MV-4-11 (cell line): ENCODE data around the gene LRRTM2.
"Not testable (repeated sequence)": the region's sequence is repeated elsewhere in the genome, so short reads cannot be mapped to it uniquely, and the experiment has no call there.

Experiments used
- DNase-seq: peaks from one replicate; lab custom pipeline; 2025; lab: John Stamatoyannopoulos, UW

The LRRTM2 gene

DNA sequence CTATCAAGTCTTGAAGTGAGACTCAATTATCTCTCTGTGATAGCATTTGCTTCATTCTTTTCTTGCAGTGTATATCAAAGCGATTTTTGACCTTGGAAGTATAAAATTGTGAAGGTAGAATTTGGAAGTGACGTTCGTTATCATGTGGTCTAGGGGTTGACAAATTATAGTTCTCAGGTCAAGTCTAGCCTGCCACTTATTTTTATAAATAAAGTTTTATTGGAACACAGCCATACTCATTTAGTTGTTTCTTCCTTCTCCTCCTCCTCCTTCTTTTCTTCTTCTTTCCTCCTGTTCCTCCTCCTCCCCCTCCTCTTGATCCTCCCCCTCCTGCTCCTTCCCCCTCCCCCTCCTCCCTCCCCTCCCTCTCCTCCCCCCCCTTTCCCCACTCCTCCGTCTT lies 38.0 kb downstream of the LRRTM2 start:
- DNase-seq, result no peak

GRCh38 chr5:138834853-138835252 lies 40.3 kb downstream of the LRRTM2 start:
- DNase-seq, result not testable (repeated sequence)

- DNase-seq, result no peak
These were observed 41.2 kb downstream of the LRRTM2 start for GRCh38 chr5:138833726-138834480.

DNA sequence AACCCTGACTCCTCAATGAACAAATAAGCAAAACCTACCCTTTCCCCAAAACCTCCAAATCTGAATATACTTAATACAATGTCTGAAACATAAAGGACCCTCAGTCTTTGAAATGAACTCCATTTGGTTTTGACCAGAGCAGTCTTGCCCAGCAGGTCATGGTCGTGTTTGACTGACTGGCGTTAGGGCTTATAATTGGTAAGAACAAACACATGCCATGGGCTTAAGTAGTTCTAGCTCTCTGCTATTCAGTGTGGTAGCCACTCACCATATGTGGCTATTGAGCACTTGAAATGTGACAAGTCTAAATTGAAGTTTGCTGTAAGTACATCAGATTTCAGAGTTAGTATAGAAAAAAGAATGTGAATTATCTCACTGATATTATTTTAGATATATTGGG lies 42.1 kb downstream of the LRRTM2 start:
- no peak for DNase-seq

DNA sequence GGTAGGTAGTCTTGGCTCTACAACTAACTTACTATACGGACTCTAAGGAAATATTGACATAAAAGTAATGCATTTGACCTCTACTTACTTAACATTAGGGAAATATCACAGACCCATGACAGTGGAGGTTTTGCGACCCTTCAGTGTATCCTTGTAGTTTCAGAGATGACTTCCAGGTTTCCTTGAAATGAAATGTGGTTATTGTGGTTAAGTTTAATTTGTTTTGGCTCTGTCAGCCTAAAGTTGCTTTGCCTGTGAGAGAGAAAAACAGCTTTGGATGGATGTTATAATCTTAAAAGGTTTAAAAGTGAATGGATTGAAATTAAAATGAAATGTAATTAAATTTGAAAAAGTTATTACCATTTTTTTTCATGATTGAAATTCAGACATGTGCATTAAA lies 42.9 kb downstream of the LRRTM2 start:
- DNase-seq, result peak; percentile 22

- DNase-seq, result no peak
These were observed 43.4 kb downstream of the LRRTM2 start for GRCh38 chr5:138831703-138832102.

DNA sequence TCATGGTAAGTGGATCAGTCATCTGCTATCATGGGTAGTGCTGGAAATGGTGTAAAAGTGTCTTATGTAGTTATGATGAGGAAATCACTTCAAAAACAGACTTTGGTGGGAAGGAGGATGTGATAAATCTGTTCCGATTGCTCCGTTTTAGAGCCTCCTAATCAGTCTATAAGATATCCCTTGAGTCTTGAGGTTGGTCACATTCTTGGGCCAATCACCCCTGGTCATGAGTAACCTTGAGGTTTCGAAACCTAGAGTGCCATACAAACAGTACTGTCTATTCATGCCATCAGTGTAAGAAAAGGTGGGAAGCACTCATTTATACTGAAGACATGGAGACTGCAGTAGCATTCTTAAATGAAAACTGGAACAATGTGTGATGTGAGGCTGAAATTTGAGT lies 45.8 kb downstream of the LRRTM2 start:
- DNase-seq, result peak; percentile 10

DNA sequence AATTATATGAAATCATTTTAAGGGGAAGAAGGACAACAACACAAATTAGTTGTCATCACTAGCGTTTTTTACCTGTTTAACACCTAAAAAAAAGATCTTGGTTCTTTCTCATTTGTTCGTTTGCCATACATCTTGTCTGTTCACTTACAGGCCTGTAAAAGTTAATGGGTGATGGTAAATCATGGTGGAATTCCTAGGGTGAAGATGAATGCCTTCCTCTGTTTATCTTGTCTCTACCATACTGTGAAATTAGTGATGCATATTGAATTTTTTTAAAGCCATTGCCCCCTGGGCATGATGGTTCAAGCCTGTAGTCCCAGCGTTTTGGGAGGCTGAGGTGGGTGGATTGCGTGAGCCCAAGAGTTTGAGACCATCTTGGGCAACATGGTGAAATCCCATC lies 46.6 kb downstream of the LRRTM2 start:
- DNase-seq, result no peak

DNA sequence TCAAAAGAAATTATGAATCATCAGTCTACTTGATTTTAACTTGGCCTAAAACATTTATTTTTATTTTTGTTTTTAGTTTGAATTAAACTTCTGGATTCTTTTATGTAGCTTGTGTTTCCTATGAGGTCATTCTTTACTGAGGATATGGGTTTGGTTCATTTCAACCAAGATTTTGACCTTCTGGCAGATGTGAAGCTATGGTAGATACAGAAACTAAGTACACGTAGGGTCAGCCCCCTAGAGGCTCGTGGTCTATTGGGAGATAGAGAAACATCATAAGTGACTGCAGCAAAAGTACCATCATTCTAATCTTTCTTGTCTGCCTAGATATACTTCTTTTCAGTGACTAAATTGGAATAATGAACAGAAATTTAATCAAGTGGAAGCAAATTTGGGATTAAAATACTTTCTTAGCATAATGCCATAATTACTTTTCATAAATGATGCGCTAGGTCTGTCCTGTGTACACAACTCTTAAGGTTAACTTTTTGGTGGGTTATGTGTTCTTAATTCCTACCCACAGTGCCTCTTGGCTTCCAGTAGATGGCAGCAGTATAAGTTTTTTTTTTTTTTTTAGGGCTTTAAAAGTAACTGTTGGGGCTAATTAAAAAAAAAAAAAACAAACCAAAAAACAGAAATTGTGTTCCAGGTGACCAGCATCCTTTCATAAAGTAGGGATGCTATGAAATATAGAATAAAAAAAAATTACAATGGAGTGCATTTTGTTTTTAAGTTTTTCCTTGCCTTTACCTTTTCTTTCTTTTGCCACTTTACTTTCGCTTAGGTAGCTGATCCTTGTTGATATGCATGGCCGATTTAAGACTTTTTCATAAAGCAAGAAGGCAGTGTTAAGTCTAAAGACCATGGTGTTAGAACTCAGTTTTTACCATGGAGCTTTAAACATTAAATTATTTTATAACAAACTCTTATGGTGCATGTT lies 49.9 kb downstream of the LRRTM2 start:
- DNase-seq, result peak; percentile 10

DNA sequence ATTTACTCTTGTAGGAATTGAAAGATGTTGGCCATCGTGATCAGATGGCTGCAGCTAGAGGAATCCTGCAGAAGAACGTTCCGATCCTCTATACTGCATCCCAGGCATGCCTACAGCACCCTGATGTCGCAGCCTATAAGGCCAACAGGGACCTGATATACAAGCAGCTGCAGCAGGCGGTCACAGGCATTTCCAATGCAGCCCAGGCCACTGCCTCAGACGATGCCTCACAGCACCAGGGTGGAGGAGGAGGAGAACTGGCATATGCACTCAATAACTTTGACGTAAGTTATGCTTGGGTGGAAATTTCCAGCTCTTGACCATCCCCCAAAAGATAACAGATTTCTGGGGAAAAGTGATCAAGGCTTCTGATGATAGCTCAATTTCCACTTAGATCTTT lies 50.6 kb downstream of the LRRTM2 start:
- no peak for DNase-seq

DNA sequence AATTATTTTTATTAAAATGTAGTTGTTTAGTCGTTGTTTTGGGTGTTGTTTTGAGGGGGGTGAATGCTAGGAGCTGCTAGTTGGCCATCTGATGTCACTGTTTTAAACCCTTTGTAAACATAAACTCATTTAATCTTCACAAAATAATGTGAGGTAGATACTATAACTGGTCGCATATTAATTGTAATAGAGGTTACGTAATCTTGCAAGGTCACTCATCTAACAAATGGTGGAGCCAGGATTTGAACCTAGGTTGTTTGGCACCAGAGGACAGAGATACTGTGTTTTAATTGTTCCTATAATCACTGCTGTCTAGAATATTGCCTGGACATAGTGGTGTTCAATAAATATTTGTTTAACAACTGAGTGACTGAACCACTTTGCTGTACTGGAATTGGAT lies 54.4 kb downstream of the LRRTM2 start:
- DNase-seq, result no peak

DNA sequence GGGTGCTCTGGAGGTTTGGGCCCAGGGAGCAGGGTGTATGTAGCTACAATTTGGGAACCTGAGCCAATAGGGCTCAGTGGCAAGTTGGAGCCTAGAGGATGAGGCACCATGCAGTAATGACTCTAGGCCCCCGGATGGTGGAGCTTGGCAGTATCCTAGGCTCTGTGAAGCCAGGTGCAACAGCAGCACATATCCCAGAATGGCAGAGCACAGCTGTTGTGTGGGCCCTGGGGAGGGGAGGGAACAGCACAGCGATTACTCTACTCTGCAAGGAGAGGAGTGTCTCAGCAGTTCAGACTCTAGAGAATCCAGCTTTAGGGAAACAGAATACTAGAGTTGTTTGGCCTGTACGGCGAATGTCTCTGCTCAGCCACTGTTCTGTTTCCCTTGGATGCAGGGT lies 56.1 kb downstream of the LRRTM2 start:
- DNase-seq, result no peak
